Body of pancreas (tissue), 4 donors: ENCODE results near the gene TRMT44. TPM values are rescaled to one million over a fixed set of nuclear protein-coding genes. Genes with fewer than 3 reads are reported as not detected.
A peak's percentile ranks its signal among the peaks of the same experiment; 100 is the strongest.

Experiments used
- ATAC-seq: fragments of 150-250 bp; one replicate; pipeline ENCODE4 v1.9.1; 2016
- DNase-seq, 4 donors: peaks; one replicate each; pipeline ENCODE4 v3.0.0-alpha.2; 2019
- H3K27ac ChIP-seq, 4 donors: fragments of 200-600 bp; sonication (generic); 1 replicate in 3 of 4; 2 replicates in 1 of 4; pipeline versions ENCODE4 v1.5.1 to v1.6.1; 2016 to 2019; ENCODE audit warnings: mild to moderate bottlenecking in 1 of 4, mixed read lengths in 1 of 4, moderate library complexity in 1 of 4
- H3K27me3 ChIP-seq, 2 donors: fragments of 200-600 bp; sonication (generic); one replicate each; pipeline ENCODE4 v1.6.0; 2016; ENCODE audit warnings: mild to moderate bottlenecking in 1 of 2
- H3K36me3 ChIP-seq, 2 donors: fragments of 200-600 bp; sonication (generic); replicated peaks in 1 of 2; 2 replicates each; pipeline ENCODE4 v1.5.1; 2016; ENCODE audit warnings: low read depth in 2 of 2; ENCODE audit not compliant: insufficient read depth in 1 of 2
- H3K4me1 ChIP-seq: fragments of 200-600 bp; sonication (generic); one replicate; pipeline ENCODE4 v1.6.0; 2016
- H3K4me3 ChIP-seq, 2 donors: fragments of 200-600 bp; sonication (generic); 1 replicate in 1 of 2; 2 replicates in 1 of 2; pipeline ENCODE4 v1.5.1; 2016 to 2019
- H3K9me3 ChIP-seq, 3 donors: fragments of 200-600 bp; sonication (generic); 1 replicate in 2 of 3; 2 replicates in 1 of 3; pipeline ENCODE4 v1.5.1; 2016
- POLR2A ChIP-seq, 3 donors: fragments of 450-650 bp; IDR thresholded peaks; one replicate each; pipeline ENCODE4 v1.6.1; 2016; ENCODE audit warnings: antibody characterized with exemption in 3 of 3, mild to moderate bottlenecking in 2 of 3
- WGBS, 2 donors: methylation state at CpG; one replicate each; pipeline ENCODE4 v1.1.5; 2017; 5-methylcytosine and 5-hydroxymethylcytosine counted together
- intact Hi-C: fragments of 100-400 bp; cut with DNase I; formaldehyde crosslinking; loops from one replicate; pipeline ENCODE4 v1.15.1; 2023
- total RNA-seq, 2 donors: library from RNA; depleted of rRNA; stranded (reverse); fragments of >200 nt; gene quantifications; one replicate each; pipeline ENCODE4 v1.1.0, GENCODE V29; 2016
- TF ChIP-seq, protein P1 (sequence below), 7 experiments: fragments of 450-650 bp in 4 of 7; fragments of 200-600 bp in 3 of 7; sonication (generic) in 3 of 7; IDR thresholded peaks; one replicate each; pipeline ENCODE4 v1.5.1; 2016 to 2019; ENCODE audit warnings: antibody characterized with exemption in 7 of 7

The TRMT44 gene
- total RNA-seq, 2 donors from 2014 or later: 13.2 to 60.0 TPM

GRCh38 chr4:8427262-8427661 lies 13.3 kb upstream of the TRMT44 start:
- ATAC-seq: no peak
- peak overlapping the region; percentile 86 to 93 for H3K4me3 ChIP-seq
- H3K9me3 ChIP-seq: no peaks in the 10 kb centered on the region
- no peaks in the 10 kb centered on the region for H3K27me3 ChIP-seq
- TF ChIP-seq, protein P1, sequence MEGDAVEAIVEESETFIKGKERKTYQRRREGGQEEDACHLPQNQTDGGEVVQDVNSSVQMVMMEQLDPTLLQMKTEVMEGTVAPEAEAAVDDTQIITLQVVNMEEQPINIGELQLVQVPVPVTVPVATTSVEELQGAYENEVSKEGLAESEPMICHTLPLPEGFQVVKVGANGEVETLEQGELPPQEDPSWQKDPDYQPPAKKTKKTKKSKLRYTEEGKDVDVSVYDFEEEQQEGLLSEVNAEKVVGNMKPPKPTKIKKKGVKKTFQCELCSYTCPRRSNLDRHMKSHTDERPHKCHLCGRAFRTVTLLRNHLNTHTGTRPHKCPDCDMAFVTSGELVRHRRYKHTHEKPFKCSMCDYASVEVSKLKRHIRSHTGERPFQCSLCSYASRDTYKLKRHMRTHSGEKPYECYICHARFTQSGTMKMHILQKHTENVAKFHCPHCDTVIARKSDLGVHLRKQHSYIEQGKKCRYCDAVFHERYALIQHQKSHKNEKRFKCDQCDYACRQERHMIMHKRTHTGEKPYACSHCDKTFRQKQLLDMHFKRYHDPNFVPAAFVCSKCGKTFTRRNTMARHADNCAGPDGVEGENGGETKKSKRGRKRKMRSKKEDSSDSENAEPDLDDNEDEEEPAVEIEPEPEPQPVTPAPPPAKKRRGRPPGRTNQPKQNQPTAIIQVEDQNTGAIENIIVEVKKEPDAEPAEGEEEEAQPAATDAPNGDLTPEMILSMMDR (IDR thresholded peaks at IDR 0.05): no peak
- no peak for TF ChIP-seq POLR2A (IDR thresholded peaks at IDR 0.05)
- H3K4me1 ChIP-seq: peaks cover 39% of the 10 kb centered on the region
- WGBS, 2 donors: 74 to 94% methylated on average over 2 to 17 of the region's 17 CpGs
- intact Hi-C loops: no loop called here
- no peak for DNase-seq
- H3K27ac ChIP-seq: peak overlapping the region in 2 of 4 donors; percentile 78 to 80
- no peaks in the 10 kb centered on the region for H3K36me3 ChIP-seq

- no peaks in the 10 kb centered on the region for H3K36me3 ChIP-seq
- ATAC-seq: peak; percentile 53
- H3K4me1 ChIP-seq: peaks cover 34% of the 10 kb centered on the region
- peak overlapping the region; percentile 86 to 93 for H3K4me3 ChIP-seq
- H3K27me3 ChIP-seq: no peaks in the 10 kb centered on the region
- H3K27ac ChIP-seq: peak overlapping the region; percentile 78 to 94 (median 81)
- no peaks in the 10 kb centered on the region for H3K9me3 ChIP-seq
- intact Hi-C loops: no loop called here
- no peak for TF ChIP-seq POLR2A (IDR thresholded peaks at IDR 0.05)
- TF ChIP-seq, protein P1 (IDR thresholded peaks at IDR 0.05): no peak
- DNase-seq: peak; percentile 46 to 62 (median 58)
- WGBS, 2 donors: 0 to 2% methylated on average over 7 to 17 of the region's 21 CpGs
Measured at GRCh38 chr4:8427761-8428287, 12.8 kb upstream of the TRMT44 start.

GRCh38 chr4:8428288-8429097 lies 12.1 kb upstream of the TRMT44 start:
- WGBS, 2 donors: 4 to 15% methylated on average over 4 to 45 of the region's 56 CpGs
- Histone ChIP-seq H3K4me3 (peak overlapping the region; percentile 86 to 93), H3K27ac (peak overlapping the region; percentile 78 to 94 (median 81)), H3K9me3 (no peaks in the 10 kb centered on the region), H3K27me3 (no peaks in the 10 kb centered on the region), H3K36me3 (no peaks in the 10 kb centered on the region), H3K4me1 (peaks cover 30% of the 10 kb centered on the region)
- peak; percentile 82 to 88 (median 87) for TF ChIP-seq POLR2A (IDR thresholded peaks at IDR 0.05)
- TF ChIP-seq, protein P1 (IDR thresholded peaks at IDR 0.05): peak in 6 of 7 experiments; percentile 5 to 43 (median 22)
- intact Hi-C loops: no loop called here
- peak; percentile 91 to 96 (median 93) for DNase-seq
- peak; percentile 96 for ATAC-seq

DNA sequence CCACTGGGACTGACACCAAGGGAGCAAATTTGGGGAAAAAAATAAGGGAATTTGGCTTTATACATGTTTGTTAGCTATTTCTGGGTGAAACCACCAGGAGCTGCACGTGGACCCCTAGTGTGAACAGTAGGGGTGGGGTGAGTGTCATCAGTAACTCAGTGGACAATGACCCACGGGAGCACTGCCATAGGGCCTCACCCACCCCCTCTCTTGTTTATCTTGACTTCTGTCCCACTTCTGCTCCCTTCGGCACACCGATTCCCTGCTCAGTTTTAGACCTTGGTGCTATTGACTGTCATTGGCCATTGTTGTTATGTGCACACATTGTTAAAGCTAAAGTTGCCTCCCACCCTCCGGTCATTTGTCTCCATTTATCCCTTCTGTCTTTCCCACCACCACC lies 9.0 kb upstream of the TRMT44 start:
- Histone ChIP-seq H3K4me3 (no peak overlapping the region), H3K9me3 (no peaks in the 10 kb centered on the region), H3K36me3 (no peaks in the 10 kb centered on the region), H3K27ac (no peak overlapping the region), H3K4me1 (peaks cover 43% of the 10 kb centered on the region), H3K27me3 (no peaks in the 10 kb centered on the region)
- no peak for TF ChIP-seq POLR2A (IDR thresholded peaks at IDR 0.05)
- TF ChIP-seq, protein P1 (IDR thresholded peaks at IDR 0.05): no peak
- DNase-seq: no peak
- ATAC-seq: no peak
- WGBS, 2 donors: 61 to 81% methylated on average over 5 of the region's 5 CpGs
- intact Hi-C loops: no loop called here
